ENCODE data around the gene EIF4H. TPM values are rescaled to one million over a fixed set of nuclear protein-coding genes. Genes with fewer than 3 reads are reported as not detected.
"Not testable (repeated sequence)": the region's sequence is repeated elsewhere in the genome, so short reads cannot be mapped to it uniquely, and the experiment has no call there.

The EIF4H gene
- total RNA-seq, 1 donor, result 288 TPM

DNA sequence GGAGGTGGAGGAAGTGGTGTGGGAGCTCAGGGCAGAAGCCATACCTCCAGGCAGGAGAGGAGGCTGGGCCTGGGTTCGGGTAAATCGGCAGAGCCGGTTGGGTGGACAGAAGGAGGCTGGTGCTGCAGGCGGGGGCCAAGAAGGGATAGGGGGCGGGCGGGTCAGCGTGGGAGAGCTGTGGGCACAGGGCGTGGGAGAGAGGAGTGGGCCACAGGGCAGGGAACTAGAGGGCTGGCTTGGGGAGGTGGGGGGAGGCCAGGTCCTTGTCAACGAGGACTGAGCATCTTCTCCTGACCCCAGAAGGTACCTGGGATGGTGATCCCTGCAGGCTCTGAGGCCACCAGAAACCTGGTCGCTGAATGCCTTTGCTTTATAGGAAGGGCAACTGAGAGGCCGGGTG, 47.6 kb downstream of the EIF4H start:
- no peaks in the 10 kb centered on the region for H3K27me3 ChIP-seq (ENCODE audit: insufficient read depth, low read length)
- H3K4me3 ChIP-seq (ENCODE audit: low read length), result no peak overlapping the region
- H3K9me3 ChIP-seq (ENCODE audit: low read depth, low read length), result no peaks in the 10 kb centered on the region
- peaks cover 63% of the 10 kb centered on the region for H3K4me1 ChIP-seq (ENCODE audit: insufficient read depth, low read length)

DNA sequence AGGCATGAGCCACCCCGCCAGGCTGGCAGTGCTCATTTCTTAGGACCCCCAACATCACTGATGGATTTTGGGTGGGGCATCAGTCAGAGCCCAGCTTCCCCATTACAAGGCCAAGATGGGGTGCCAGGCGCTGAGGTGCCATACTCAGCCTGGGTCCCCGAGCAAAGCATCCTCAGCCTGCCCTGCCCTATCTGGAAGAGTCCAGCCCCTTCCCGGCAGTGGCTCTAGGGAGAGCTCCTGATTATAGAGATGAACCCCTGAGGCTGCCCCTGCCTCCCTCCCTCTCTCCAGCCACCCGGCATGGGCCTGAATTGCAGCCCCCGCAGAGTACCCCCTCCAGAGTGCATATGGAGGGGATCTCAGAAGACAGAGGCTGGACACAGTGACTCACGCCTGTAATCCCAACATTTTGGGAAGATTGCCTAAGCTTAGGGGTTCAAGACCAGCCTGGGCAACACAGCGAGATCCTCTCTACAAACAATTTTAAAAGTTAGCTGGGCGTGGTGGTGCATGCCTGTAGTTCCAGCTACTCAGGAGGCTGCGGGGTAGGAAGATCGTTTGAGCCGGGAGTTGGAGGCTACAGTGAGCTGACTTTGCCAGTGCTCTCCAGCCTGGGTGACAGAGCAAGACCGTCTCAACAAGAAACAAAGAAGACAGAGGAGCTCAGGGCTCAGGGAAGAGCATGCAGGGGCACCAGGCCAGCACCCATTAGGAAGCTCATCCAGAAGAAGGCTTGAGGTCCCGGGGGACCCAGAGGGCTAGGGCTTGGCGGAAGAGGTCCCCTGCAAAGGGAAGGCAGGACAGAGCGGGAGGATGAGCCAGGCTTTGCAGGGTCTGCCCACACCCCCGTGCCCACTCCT, 48.9 kb downstream of the EIF4H start:
- Histone ChIP-seq H3K9me3 (ENCODE audit: low read depth, low read length) (no peaks in the 10 kb centered on the region), H3K4me3 (ENCODE audit: low read length) (no peak overlapping the region), H3K4me1 (ENCODE audit: insufficient read depth, low read length) (peaks cover 61% of the 10 kb centered on the region), H3K27me3 (ENCODE audit: insufficient read depth, low read length) (no peaks in the 10 kb centered on the region)

DNA sequence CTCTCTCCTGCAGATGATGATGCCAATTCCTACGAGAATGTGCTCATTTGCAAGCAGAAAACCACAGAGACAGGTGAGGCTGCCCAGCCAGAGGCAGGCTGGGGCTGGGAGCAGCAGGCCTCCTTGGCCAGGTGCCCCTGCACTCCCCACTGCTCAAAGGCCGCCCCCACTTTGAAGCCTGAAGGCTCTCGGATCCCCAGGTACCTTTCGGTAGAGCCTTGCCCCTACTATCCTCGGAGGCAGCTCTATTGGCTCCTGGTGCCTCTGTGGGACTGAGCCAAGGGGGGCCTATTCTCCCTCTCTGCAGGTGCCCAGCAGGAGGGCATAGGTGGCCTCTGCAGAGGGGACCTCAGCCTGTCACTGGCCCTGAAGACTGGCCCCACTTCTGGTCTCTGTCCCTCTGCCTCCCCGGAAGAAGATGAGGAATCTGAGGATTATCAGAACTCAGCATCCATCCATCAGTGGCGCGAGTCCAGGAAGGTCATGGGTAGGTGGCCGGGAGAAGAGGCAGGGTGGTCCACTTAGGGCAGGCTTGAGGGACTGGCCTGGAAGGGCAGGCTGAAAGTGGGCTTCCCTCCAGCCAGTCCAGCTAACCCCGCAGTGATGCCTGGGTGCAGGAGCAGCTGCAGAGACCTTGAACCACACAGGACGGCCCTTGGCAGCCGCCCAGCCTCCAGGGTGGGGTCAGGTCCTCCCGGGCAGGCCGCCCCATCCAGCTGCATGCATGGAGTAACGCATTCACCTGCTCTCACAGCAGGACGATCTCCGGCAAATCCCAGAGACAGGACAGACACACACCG, 49.8 kb downstream of the EIF4H start:
- Histone ChIP-seq H3K4me3 (ENCODE audit: low read length) (no peak overlapping the region), H3K9me3 (ENCODE audit: low read depth, low read length) (no peaks in the 10 kb centered on the region), H3K27me3 (ENCODE audit: insufficient read depth, low read length) (no peaks in the 10 kb centered on the region), H3K4me1 (ENCODE audit: insufficient read depth, low read length) (peaks cover 58% of the 10 kb centered on the region)

- Histone ChIP-seq H3K9me3 (ENCODE audit: low read depth, low read length) (no peaks in the 10 kb centered on the region), H3K4me3 (ENCODE audit: low read length) (no peak overlapping the region), H3K27me3 (ENCODE audit: insufficient read depth, low read length) (no peaks in the 10 kb centered on the region), H3K4me1 (ENCODE audit: insufficient read depth, low read length) (peaks cover 58% of the 10 kb centered on the region)
Measured at GRCh38 chr7:74224511-74224832, 50.3 kb downstream of the EIF4H start.

DNA sequence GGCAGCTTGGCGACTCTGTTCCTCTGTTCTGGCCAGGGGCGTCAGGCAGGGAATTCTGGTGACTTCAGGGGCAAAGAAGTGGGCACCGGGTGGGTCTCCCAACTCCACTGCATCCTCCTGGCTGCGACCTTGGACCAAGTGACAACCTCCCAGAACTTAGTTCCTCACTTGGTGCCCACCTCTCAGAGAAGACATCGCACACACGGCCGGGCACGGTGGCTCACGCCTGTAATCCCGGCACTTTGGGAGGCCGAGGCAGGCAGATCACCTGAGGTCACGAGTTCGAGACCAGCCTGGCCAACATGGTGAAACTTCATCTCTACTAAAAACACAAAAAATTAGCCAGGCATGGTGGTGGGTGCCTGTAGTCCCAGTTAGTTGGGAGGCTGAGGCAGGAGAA, 50.8 kb downstream of the EIF4H start:
- peaks cover 58% of the 10 kb centered on the region for H3K4me1 ChIP-seq (ENCODE audit: insufficient read depth, low read length)
- not testable (repeated sequence) for H3K27me3 ChIP-seq (ENCODE audit: insufficient read depth, low read length); H3K9me3 ChIP-seq (ENCODE audit: low read depth, low read length); H3K4me3 ChIP-seq (ENCODE audit: low read length)

- Histone ChIP-seq H3K27me3 (ENCODE audit: insufficient read depth, low read length) (no peaks in the 10 kb centered on the region), H3K4me1 (ENCODE audit: insufficient read depth, low read length) (peaks cover 58% of the 10 kb centered on the region), H3K4me3 (ENCODE audit: low read length) (no peak overlapping the region), H3K9me3 (ENCODE audit: low read depth, low read length) (no peaks in the 10 kb centered on the region)
Measured at GRCh38 chr7:74225400-74225799, 51.2 kb downstream of the EIF4H start.

DNA sequence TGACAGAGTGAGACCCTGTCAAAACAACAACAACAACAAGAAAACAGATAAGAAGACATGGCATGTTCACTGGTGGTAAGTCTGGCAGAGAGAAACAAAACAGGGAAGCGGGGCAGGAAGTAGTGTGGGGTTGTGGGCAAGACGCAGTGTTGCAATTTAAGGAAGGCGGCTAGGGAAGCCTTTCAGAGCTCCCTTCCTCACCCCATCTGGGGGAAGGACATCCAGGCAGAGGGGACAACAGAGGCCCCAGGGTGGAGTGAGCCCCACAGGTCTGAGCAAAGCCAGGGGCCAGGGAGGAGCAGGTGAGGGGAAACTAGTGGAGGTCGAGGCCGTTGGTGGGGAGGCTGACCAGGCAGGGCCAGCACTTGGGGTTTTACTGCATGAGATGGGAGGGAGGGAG, 52.5 kb downstream of the EIF4H start:
- Histone ChIP-seq H3K4me1 (ENCODE audit: insufficient read depth, low read length) (peaks cover 70% of the 10 kb centered on the region), H3K27me3 (ENCODE audit: insufficient read depth, low read length) (no peaks in the 10 kb centered on the region), H3K4me3 (ENCODE audit: low read length) (no peak overlapping the region), H3K9me3 (ENCODE audit: low read depth, low read length) (no peaks in the 10 kb centered on the region)

DNA sequence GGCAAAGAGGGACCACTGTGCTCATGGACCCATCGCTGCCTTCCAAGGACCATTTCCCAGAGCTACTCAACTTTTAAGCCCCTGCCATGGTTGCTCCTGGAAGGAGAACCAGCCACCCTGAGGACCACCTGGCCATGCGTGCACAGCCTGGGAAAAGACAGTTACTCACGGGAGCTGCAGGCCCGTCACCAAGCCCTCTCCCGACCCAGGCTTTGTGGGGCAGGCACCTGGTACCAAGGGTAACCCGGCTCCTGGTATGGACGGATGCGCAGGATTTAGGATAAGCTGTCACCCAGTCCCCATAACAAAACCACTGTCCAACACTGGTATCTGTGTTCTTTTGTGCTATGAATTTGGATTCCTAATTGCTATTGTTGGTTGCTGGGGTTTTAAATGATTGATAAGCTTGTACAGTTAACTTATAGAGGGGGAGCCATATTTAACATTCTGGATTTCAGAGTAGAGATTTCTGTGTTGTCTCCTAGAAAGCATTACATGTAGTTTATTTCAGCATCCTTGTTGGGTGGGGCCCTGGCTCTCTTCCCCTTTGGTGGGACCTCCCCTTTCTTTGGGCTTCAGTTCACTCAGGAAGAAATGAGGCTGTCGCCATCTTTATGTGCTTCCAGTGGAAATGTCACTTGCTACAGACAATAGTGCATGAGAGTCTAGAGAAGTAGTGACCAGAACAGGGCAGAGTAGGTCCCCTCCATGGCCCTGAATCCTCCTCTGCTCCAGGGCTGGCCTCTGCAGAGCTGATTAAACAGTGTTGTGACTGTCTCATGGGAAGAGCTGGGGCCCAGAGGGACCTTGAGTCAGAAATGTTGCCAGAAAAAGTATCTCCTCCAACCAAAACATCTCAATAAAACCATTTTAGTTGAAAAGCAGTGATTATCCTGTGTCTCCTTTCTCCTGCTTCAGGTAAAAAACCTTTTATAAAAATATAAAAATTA, 55.1 kb downstream of the EIF4H start:
- no peaks in the 10 kb centered on the region for H3K9me3 ChIP-seq (ENCODE audit: low read depth, low read length)
- H3K4me3 ChIP-seq (ENCODE audit: low read length), result no peak overlapping the region
- H3K4me1 ChIP-seq (ENCODE audit: insufficient read depth, low read length), result peaks cover 74% of the 10 kb centered on the region

GRCh38 chr7:74230446-74231231, 56.5 kb downstream of the EIF4H start:
- H3K9me3 ChIP-seq (ENCODE audit: low read depth, low read length), result no peaks in the 10 kb centered on the region
- no peak overlapping the region for H3K4me3 ChIP-seq (ENCODE audit: low read length)
- H3K4me1 ChIP-seq (ENCODE audit: insufficient read depth, low read length), result peaks cover 66% of the 10 kb centered on the region
- no peaks in the 10 kb centered on the region for H3K27me3 ChIP-seq (ENCODE audit: insufficient read depth, low read length)

More for the DNA sequence above, 55.1 kb downstream of the EIF4H start:
- no peaks in the 10 kb centered on the region for H3K27me3 ChIP-seq (ENCODE audit: insufficient read depth, low read length)

GRCh38 chr7:74231232-74231590, 57.1 kb downstream of the EIF4H start:
- H3K9me3 ChIP-seq (ENCODE audit: low read depth, low read length), result no peaks in the 10 kb centered on the region
- H3K4me1 ChIP-seq (ENCODE audit: insufficient read depth, low read length), result peaks cover 63% of the 10 kb centered on the region
- H3K4me3 ChIP-seq (ENCODE audit: low read length), result no peak overlapping the region
- no peaks in the 10 kb centered on the region for H3K27me3 ChIP-seq (ENCODE audit: insufficient read depth, low read length)

DNA sequence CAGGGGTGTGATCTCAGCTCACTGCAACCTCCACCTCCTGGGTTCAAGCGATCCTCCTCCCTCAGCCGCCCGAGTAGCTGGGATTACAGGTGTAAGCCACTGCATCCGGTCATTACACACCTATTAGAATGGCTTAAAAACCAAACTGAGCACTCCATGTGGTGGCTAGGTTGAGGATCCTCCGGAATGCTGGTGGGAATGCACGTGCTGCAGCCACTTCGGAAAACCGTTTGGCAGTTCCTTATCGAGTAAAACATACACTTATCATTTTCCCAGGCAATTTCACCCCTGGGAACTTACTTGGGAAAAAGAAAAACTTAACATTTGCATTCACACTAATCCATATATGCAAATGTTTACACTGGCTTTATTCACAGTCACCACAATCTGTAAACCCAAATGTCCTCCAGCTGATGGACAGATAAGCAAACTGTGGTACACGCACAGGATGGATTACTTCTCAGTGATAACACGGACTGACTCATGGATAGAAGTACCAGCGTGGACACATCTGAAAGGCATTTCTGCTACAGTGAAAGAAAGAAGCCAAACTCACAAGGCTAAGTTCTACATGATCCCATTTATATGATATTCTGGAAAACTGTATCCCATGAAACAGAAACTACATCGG, 59.6 kb downstream of the EIF4H start:
- H3K4me3 ChIP-seq (ENCODE audit: low read length), result no peak overlapping the region
- no peaks in the 10 kb centered on the region for H3K27me3 ChIP-seq (ENCODE audit: insufficient read depth, low read length)
- no peaks in the 10 kb centered on the region for H3K9me3 ChIP-seq (ENCODE audit: low read depth, low read length)
- H3K4me1 ChIP-seq (ENCODE audit: insufficient read depth, low read length), result peaks cover 47% of the 10 kb centered on the region

DNA sequence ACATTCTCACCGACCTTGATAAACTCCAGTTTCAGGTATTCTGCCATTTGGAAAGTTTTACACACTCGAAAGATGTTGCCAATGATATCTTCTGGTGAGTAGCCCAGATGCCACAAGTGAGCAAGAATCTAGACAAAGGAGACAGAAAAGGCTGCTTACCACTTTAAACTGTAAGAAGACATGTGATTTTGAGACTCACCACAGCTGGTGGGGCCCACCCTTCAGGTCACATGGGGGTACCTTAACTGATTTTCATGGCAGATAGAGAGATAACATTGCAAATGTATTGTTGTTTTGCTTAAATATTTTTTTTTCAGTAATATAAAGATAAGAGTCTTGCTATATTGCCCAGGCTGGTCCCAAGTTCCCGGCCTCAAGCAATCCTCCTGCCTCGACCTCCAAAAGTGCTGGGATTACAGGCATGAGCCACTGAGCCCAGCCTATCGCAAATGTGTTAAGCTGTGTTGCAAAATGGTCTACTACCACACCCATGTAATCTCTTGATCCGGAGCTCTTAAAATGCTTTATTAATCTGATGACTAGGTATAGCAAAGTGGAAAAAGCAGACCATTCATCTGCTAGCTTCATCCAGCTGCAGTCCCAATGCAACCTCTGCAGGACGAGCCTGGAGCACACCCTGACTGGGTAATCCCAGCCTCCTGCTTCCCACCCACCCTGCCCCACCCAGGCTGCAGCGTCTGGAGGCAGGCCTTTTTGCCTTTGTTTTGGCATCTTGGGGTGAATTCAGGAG, 61.5 kb downstream of the EIF4H start:
- H3K4me1 ChIP-seq (ENCODE audit: insufficient read depth, low read length), result peaks cover 28% of the 10 kb centered on the region
- H3K4me3 ChIP-seq (ENCODE audit: low read length), result no peak overlapping the region
- H3K9me3 ChIP-seq (ENCODE audit: low read depth, low read length), result no peaks in the 10 kb centered on the region
- no peaks in the 10 kb centered on the region for H3K27me3 ChIP-seq (ENCODE audit: insufficient read depth, low read length)

GRCh38 chr7:74236284-74236683, 62.1 kb downstream of the EIF4H start:
- H3K27me3 ChIP-seq (ENCODE audit: insufficient read depth, low read length), result no peaks in the 10 kb centered on the region
- peaks cover 26% of the 10 kb centered on the region for H3K4me1 ChIP-seq (ENCODE audit: insufficient read depth, low read length)
- H3K4me3 ChIP-seq (ENCODE audit: low read length), result no peak overlapping the region
- H3K9me3 ChIP-seq (ENCODE audit: low read depth, low read length), result no peaks in the 10 kb centered on the region

Measured in mononuclear cell (primary cell).